SIG-M5 treated with dmso at 0.1 percent for 504 hours (cell line): ENCODE data around the gene USP20.
"Not testable (repeated sequence)": the region's sequence is repeated elsewhere in the genome, so short reads cannot be mapped to it uniquely, and the experiment has no call there.

ENCODE experiments used
- DNase-seq: peaks from one replicate; lab custom pipeline; 2025; ENCODE audit not compliant: unreplicated experiment; lab: John Stamatoyannopoulos, UW

USP20 gene

GRCh38 chr9:129835128-129835859 lies at the start of gene USP20, which contains the start of gene C9orf78:
Gene USP20 (plus strand): TSS chr9:129835458. CDS start chr9:129852556, 17,098 bp downstream.
Gene C9orf78 (minus strand): TSS chr9:129835275. CDS start chr9:129835221, 54 bp downstream.
- peak; percentile 92 for DNase-seq

GRCh38 chr9:129785866-129786265 lies 49.4 kb upstream of the USP20 start:
- no peak for DNase-seq

GRCh38 chr9:129786481-129786880 lies 48.8 kb upstream of the USP20 start:
- no peak for DNase-seq

GRCh38 chr9:129794549-129794948 lies 40.7 kb upstream of the USP20 start:
- DNase-seq, result no peak

GRCh38 chr9:129796029-129796428 lies 39.2 kb upstream of the USP20 start:
- not testable (repeated sequence) for DNase-seq

- no peak for DNase-seq
These were observed 36.3 kb upstream of the USP20 start for GRCh38 chr9:129798973-129799372.

GRCh38 chr9:129801504-129801903 lies 33.8 kb upstream of the USP20 start:
- DNase-seq, result no peak

GRCh38 chr9:129802833-129803675 lies 32.2 kb upstream of the USP20 start, which contains the start of gene TOR1B:
Gene TOR1B (plus strand): TSS chr9:129803184. CDS start chr9:129803213, 29 bp downstream.
- peak; percentile 84 for DNase-seq

GRCh38 chr9:129803676-129804060 lies 31.6 kb upstream of the USP20 start:
- DNase-seq, result no peak

GRCh38 chr9:129806061-129806460 lies 29.2 kb upstream of the USP20 start:
- DNase-seq, result peak; percentile 15

- DNase-seq, result no peak
These were observed 25.9 kb upstream of the USP20 start for GRCh38 chr9:129809346-129809745.

GRCh38 chr9:129810116-129810515 lies 25.1 kb upstream of the USP20 start:
- no peak for DNase-seq

- DNase-seq, result no peak
These were observed 24.5 kb upstream of the USP20 start for GRCh38 chr9:129810788-129811187.

- no peak for DNase-seq
These were observed 23.3 kb upstream of the USP20 start for GRCh38 chr9:129811967-129812363.

GRCh38 chr9:129812385-129812784 lies 22.9 kb upstream of the USP20 start:
- DNase-seq, result no peak

GRCh38 chr9:129813661-129814060 lies 21.6 kb upstream of the USP20 start:
- DNase-seq, result no peak

- no peak for DNase-seq
These were observed 20.6 kb upstream of the USP20 start for GRCh38 chr9:129814432-129815223.

GRCh38 chr9:129815278-129815677 lies 20.0 kb upstream of the USP20 start:
- DNase-seq, result no peak

- peak; percentile 69 for DNase-seq
These were observed 18.5 kb upstream of the USP20 start for GRCh38 chr9:129816501-129817435.

GRCh38 chr9:129822898-129823541 lies 12.2 kb upstream of the USP20 start:
- peak; percentile 74 for DNase-seq
